Brain pericyte (primary cell): ENCODE data around the gene NECTIN4.
"Not testable (repeated sequence)": the region's sequence is repeated elsewhere in the genome, so short reads cannot be mapped to it uniquely, and the experiment has no call there.

ENCODE experiments used
- DNase-seq: peaks from one replicate; pipeline ENCODE4 v3.0.0-alpha.2; 2012; ENCODE audit warnings: low read depth, low spot score

The NECTIN4 gene

GRCh38 chr1:161082996-161083747 is 6.2 kb downstream of the NECTIN4 start:
- DNase-seq = no peak

GRCh38 chr1:161082483-161082882 is 6.9 kb downstream of the NECTIN4 start:
- no peak for DNase-seq

- no peak for DNase-seq
Observed at GRCh38 chr1:161081519-161081918, 7.8 kb downstream of the NECTIN4 start.

GRCh38 chr1:161080441-161081405 is 8.6 kb downstream of the NECTIN4 start:
- no peak for DNase-seq

- no peak for DNase-seq
Observed at GRCh38 chr1:161079436-161080110, 9.8 kb downstream of the NECTIN4 start.

GRCh38 chr1:161077426-161077825 is 11.9 kb downstream of the NECTIN4 start:
- DNase-seq = no peak

- DNase-seq = no peak
Observed at GRCh38 chr1:161076410-161076809, 12.9 kb downstream of the NECTIN4 start.

GRCh38 chr1:161074676-161075368 is 14.5 kb downstream of the NECTIN4 start:
- no peak for DNase-seq

GRCh38 chr1:161073474-161074121 is 15.8 kb downstream of the NECTIN4 start:
- no peak for DNase-seq

- DNase-seq = no peak
Observed at GRCh38 chr1:161072751-161073449, 16.5 kb downstream of the NECTIN4 start.

- DNase-seq = no peak
Observed at GRCh38 chr1:161071886-161072371, 17.4 kb downstream of the NECTIN4 start.

GRCh38 chr1:161070761-161071160 is 18.6 kb downstream of the NECTIN4 start:
- DNase-seq = no peak

GRCh38 chr1:161069731-161070270 is 19.6 kb downstream of the NECTIN4 start, which contains the start of gene ARHGAP30:
ARHGAP30 (minus strand) TSS chr1:161069891; CDS start chr1:161069624, 267 bp downstream.
- no peak for DNase-seq

GRCh38 chr1:161069241-161069640 is 20.1 kb downstream of the NECTIN4 start:
- no peak for DNase-seq

- no peak for DNase-seq
Observed at GRCh38 chr1:161068306-161069234, 20.8 kb downstream of the NECTIN4 start.

- no peak for DNase-seq
Observed at GRCh38 chr1:161066694-161067093, 22.7 kb downstream of the NECTIN4 start.

- not testable (repeated sequence) for DNase-seq
Observed at GRCh38 chr1:161065681-161066080, 23.7 kb downstream of the NECTIN4 start.

GRCh38 chr1:161063936-161064335 is 25.4 kb downstream of the NECTIN4 start:
- not testable (repeated sequence) for DNase-seq

- DNase-seq = no peak
Observed at GRCh38 chr1:161061419-161061818, 27.9 kb downstream of the NECTIN4 start.
